GM12878 (cell line): ENCODE data around the gene WDSUB1. TPM values are rescaled to one million over a fixed set of nuclear protein-coding genes. Genes with fewer than 3 reads are reported as not detected.

ENCODE experiments used
- ATAC-seq: fragments of 200-7000 bp; cut with Tn5 transposase; 3 replicates; pipeline ENCODE4 v1.9.1; 2020; ENCODE audit warnings: mild to moderate bottlenecking, moderate library complexity
- BruUV-seq: library from RNA; stranded (reverse); fragments of 400-500 nt; replicated peaks from 2 replicates; lab custom pipeline; 2021; lab: Mats Ljungman, UMichigan
- CTCF ChIA-PET: fragments of 300-600 bp; sonication (Branson Sonifier 250); formaldehyde crosslinking; extraction: SDS; loops from one replicate; lab custom pipeline; 2021; ENCODE audit warnings: inconsistent platforms; lab: Yijun Ruan, JAX
- POLR2A ChIA-PET: fragments of 350-600 bp; formaldehyde crosslinking; extraction: SDS; loops from one replicate; lab custom pipeline; 2021; ENCODE audit warnings: inconsistent platforms; lab: Charles Lee
- RAD21 ChIA-PET: fragments of 300-600 bp; sonication (Branson Sonifier 250); formaldehyde crosslinking; loops from one replicate; lab custom pipeline; 2023; ENCODE audit warnings: antibody characterized with exemption; ENCODE audit not compliant: unreplicated experiment; lab: Charles Lee
- SMC1A ChIA-PET: fragments of 300-600 bp; sonication (Branson Sonifier 250); formaldehyde crosslinking; loops from one replicate; lab custom pipeline; 2023; ENCODE audit not compliant: unreplicated experiment, uncharacterized antibody; lab: Charles Lee
- DNase-seq: peaks from one replicate; pipeline ENCODE4 v3.0.0-alpha.2; 2011; ENCODE audit warnings: low read depth, low spot score
- FAIRE-seq: peaks from 3 replicates; lab custom pipeline; 2011; peaks lifted over from hg19 to GRCh38; lab: Jason Lieb, UNC
- H2AFZ ChIP-seq: 2 replicates; pipeline ENCODE4 v1.6.0; 2011; ENCODE audit warnings: low read depth, low read length, control low read depth; ENCODE audit not compliant: control insufficient read depth
- H3K27ac ChIP-seq: 2 replicates; pipeline ENCODE4 v1.5.1; 2011; ENCODE audit warnings: control low read depth; ENCODE audit not compliant: control insufficient read depth, insufficient read depth
- H3K27me3 ChIP-seq, 2 experiments: replicated peaks in 1 of 2; 2 replicates each; pipeline versions ENCODE4 v1.6.0 to v1.6.1; 2011; ENCODE audit warnings: low read length in 1 of 2; ENCODE audit not compliant: control insufficient read depth in 2 of 2, insufficient read depth in 2 of 2
- H3K36me3 ChIP-seq, 2 experiments: 2 replicates each; pipeline ENCODE4 v1.5.1; 2011; ENCODE audit warnings: low read length in 1 of 2; ENCODE audit not compliant: control insufficient read depth in 2 of 2, insufficient read depth in 2 of 2
- H3K4me1 ChIP-seq: 2 replicates; pipeline ENCODE4 v1.6.1; 2011; ENCODE audit warnings: mild to moderate bottlenecking, low read length, moderate library complexity, mixed read lengths; ENCODE audit not compliant: control insufficient read depth, insufficient read depth
- H3K4me2 ChIP-seq: 2 replicates; pipeline ENCODE4 v1.6.0; 2011; ENCODE audit warnings: control low read depth; ENCODE audit not compliant: control insufficient read depth, insufficient read depth
- H3K4me3 ChIP-seq: fragments of 200-600 bp; sonication (generic); 2 replicates; pipeline ENCODE4 v1.5.1; 2016
- H3K79me2 ChIP-seq: 2 replicates; pipeline ENCODE4 v1.6.0; 2011; ENCODE audit warnings: low read length; ENCODE audit not compliant: control insufficient read depth, insufficient read depth
- H3K9ac ChIP-seq: 2 replicates; pipeline ENCODE4 v1.8.0; 2011; ENCODE audit warnings: low read length, control low read depth, mixed read lengths; ENCODE audit not compliant: control insufficient read depth, insufficient read depth
- H3K9me3 ChIP-seq: replicated peaks from 3 replicates; pipeline ENCODE4 v1.5.1; 2011; ENCODE audit warnings: mild to moderate bottlenecking, low read length; ENCODE audit not compliant: control insufficient read depth, insufficient read depth
- H4K20me1 ChIP-seq: 2 replicates; pipeline ENCODE4 v1.6.0; 2011; ENCODE audit not compliant: control insufficient read depth, insufficient read depth
- CHD2 ChIP-seq: IDR thresholded peaks from 2 replicates; pipeline ENCODE4 v1.6.1; 2011; ENCODE audit warnings: low read depth, low read length, improper control_type of control experiment, borderline replicate concordance
- DPF2 ChIP-seq: fragments of 450-650 bp; IDR thresholded peaks from 2 replicates; pipeline ENCODE4 v1.6.1; 2017; ENCODE audit warnings: mild to moderate bottlenecking
- NR2C1 ChIP-seq: fragments of 450-650 bp; IDR thresholded peaks from 2 replicates; pipeline ENCODE4 v1.6.1; 2017; ENCODE audit warnings: antibody characterized with exemption, mild to moderate bottlenecking, moderate library complexity
- WGBS: methylation state at CpG from one replicate; pipeline ENCODE4 v1.1.6; 2016; ENCODE audit warnings: low lambda C conversion rate; ENCODE audit not compliant: insufficient replicate concordance, insufficient coverage; ENCODE audit errors: missing lambda C conversion rate; 5-methylcytosine and 5-hydroxymethylcytosine counted together
- in situ Hi-C: fragments of 300-500 bp; cut with MboI; formaldehyde crosslinking; loops from 9 replicates; pipeline ENCODE4 v1.14.3; 2018; ENCODE audit warnings: mixed read lengths
- intact Hi-C: fragments of 100-400 bp; cut with micrococcal nuclease; formaldehyde crosslinking; loops from one replicate; pipeline ENCODE4 v1.14.2; 2022; ENCODE audit not compliant: unreplicated experiment
- polyA plus RNA-seq, 11 experiments: library from polyadenylated mRNA; depleted of rRNA in 4 of 11; unstranded in 6 of 11; stranded (reverse) in 5 of 11; fragments of >200 nt; fragmentation: Nextera tagmentation in 4 of 11; fragmentation: Illumina TruSeq in 1 of 11; extraction: Ambion mirVana in 4 of 11; extraction: Trizol in 1 of 11; gene quantifications; 1 replicate in 1 of 11; 2 replicates in 10 of 11; pipeline versions ENCODE4 v1.2.1 to v1.2.3, GENCODE V29; 2011 to 2016; ENCODE audit warnings: inconsistent platforms in 2 of 11, missing spikeins in 2 of 11, low read depth in 1 of 11
- total RNA-seq, 4 experiments: library from RNA; depleted of rRNA in 3 of 4; stranded (reverse); fragments of >200 nt in 3 of 4; fragmentation: Illumina TruSeq in 1 of 4; extraction: Trizol in 1 of 4; gene quantifications; 2 replicates each; pipeline versions ENCODE4 v1.2.1 to v1.2.3, GENCODE V29; 2013 to 2021
- TF ChIP-seq, protein P1 (sequence below): fragments of 450-650 bp; IDR thresholded peaks from 2 replicates; pipeline ENCODE4 v1.6.1; 2017; ENCODE audit warnings: borderline replicate concordance
- TF ChIP-seq, protein P2 (sequence below): fragments of 450-650 bp; IDR thresholded peaks from 2 replicates; pipeline ENCODE4 v1.6.1; 2017; ENCODE audit warnings: mild to moderate bottlenecking

WDSUB1 gene
- total and polyA plus RNA-seq, 10 of the 15 experiments (the other 5 are each of a cell fraction or from before 2014, with no cell fraction given) = 4.4 to 12.7 (median 7.6) TPM

DNA sequence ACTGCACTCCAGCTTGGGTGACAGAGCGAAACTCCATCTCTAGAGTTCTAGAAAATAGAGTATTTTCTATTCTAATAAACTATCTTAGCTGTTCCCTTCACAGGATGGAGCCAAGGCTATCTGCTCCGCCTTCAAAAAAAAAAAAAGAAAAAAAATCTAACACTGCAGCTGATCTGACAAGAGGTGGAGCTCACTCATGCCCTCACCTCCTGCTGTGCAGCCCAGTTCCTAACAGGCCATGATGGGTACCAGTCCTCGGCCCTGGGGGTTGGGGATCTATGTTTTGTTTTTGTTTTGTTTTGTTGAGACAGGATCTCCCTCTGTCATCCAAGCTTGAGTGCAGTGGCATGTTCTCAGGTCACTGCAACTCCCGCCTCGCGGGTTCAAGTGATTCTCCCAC is 3.0 kb downstream of the WDSUB1 start:
- ChIA-PET POLR2A (no interaction called here), SMC1A (no interaction called here), CTCF (interaction anchor here (0.8 to 1.2 kb wide), 4 partner anchors 49 to 639 kb away, joined by 3 read pairs; partner anchors contain the start of gene MARCHF7), RAD21 (interaction anchor here (0.9 to 1.3 kb wide), 2 partner anchors 34 to 684 kb away, joined by 3 to 4 read pairs; no protein-coding TSS in a partner anchor)
- no peak overlapping the region for H3K4me3 ChIP-seq
- no TSS peak for BruUV-seq
- H3K4me2 ChIP-seq = no peak overlapping the region; the same call in 1 of the 2 replicates
- H3K27me3 ChIP-seq = no peaks in the 10 kb centered on the region
- peaks cover 10% of the 10 kb centered on the region for H3K79me2 ChIP-seq
- in situ Hi-C loops (no loop called here), intact Hi-C loops (no loop called here)
- no peak overlapping the region for H3K9ac ChIP-seq
- peaks cover 4% of the 10 kb centered on the region; the same call in 2 of the 3 replicates for H3K9me3 ChIP-seq
- H3K36me3 ChIP-seq = no peaks in the 10 kb centered on the region
- no peak for DNase-seq
- no peak overlapping the region for H2AFZ ChIP-seq
- FAIRE-seq = no peak
- 89% methylated on average over 5 of the region's 6 CpGs for WGBS
- H4K20me1 ChIP-seq = no peaks in the 10 kb centered on the region
- no peak overlapping the region for H3K27ac ChIP-seq
- peaks cover 10% of the 10 kb centered on the region for H3K4me1 ChIP-seq
- ATAC-seq = no peak
- TF ChIP-seq, protein P1, sequence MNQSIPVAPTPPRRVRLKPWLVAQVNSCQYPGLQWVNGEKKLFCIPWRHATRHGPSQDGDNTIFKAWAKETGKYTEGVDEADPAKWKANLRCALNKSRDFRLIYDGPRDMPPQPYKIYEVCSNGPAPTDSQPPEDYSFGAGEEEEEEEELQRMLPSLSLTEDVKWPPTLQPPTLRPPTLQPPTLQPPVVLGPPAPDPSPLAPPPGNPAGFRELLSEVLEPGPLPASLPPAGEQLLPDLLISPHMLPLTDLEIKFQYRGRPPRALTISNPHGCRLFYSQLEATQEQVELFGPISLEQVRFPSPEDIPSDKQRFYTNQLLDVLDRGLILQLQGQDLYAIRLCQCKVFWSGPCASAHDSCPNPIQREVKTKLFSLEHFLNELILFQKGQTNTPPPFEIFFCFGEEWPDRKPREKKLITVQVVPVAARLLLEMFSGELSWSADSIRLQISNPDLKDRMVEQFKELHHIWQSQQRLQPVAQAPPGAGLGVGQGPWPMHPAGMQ = no peak
- TF ChIP-seq, protein P2, sequence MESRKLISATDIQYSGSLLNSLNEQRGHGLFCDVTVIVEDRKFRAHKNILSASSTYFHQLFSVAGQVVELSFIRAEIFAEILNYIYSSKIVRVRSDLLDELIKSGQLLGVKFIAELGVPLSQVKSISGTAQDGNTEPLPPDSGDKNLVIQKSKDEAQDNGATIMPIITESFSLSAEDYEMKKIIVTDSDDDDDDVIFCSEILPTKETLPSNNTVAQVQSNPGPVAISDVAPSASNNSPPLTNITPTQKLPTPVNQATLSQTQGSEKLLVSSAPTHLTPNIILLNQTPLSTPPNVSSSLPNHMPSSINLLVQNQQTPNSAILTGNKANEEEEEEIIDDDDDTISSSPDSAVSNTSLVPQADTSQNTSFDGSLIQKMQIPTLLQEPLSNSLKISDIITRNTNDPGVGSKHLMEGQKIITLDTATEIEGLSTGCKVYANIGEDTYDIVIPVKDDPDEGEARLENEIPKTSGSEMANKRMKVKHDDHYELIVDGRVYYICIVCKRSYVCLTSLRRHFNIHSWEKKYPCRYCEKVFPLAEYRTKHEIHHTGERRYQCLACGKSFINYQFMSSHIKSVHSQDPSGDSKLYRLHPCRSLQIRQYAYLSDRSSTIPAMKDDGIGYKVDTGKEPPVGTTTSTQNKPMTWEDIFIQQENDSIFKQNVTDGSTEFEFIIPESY = 0 out of 2 replicates have a peak, but pooled peaks have one; percentile 28

DNA sequence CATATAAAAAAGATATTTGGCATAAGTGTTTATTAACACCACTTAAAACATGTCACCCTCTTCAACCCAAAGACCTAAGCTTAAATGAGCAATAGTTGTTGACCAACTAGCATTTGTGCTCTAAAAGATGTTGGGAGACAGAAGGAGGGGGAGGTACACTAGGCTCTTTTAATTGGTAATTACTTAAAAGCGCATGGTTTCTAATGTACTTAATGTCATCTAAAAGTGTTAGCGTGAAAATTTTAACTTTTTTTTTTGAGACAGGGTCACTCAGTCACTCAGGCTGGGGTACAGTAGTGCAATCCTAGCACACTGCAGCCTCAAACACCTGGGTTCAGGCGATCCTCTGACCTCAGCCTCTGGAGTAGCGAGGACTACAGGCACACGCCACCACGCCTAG is 5.5 kb downstream of the WDSUB1 start:
- intact Hi-C loops (no loop called here), in situ Hi-C loops (no loop called here)
- no peak for DNase-seq
- Histone ChIP-seq H3K9ac (no peak overlapping the region), H3K79me2 (peaks cover 6% of the 10 kb centered on the region), H2AFZ (no peak overlapping the region), H3K27ac (no peak overlapping the region), H3K4me2 (no peak overlapping the region), H3K4me1 (peaks cover 10% of the 10 kb centered on the region), H3K9me3 (peaks cover 4% of the 10 kb centered on the region; the same call in 2 of the 3 replicates), H4K20me1 (no peaks in the 10 kb centered on the region), H3K4me3 (no peak overlapping the region), H3K36me3 (no peaks in the 10 kb centered on the region), H3K27me3 (no peaks in the 10 kb centered on the region)
- over 99% methylated on average over 6 of the region's 6 CpGs for WGBS
- ChIA-PET RAD21 (no interaction called here), POLR2A (no interaction called here), CTCF (no interaction called here), SMC1A (interaction anchor here (0.9 kb wide), 1 partner anchor 37 kb away, joined by 3 read pairs; no protein-coding TSS in a partner anchor)
- no peak for ATAC-seq
- FAIRE-seq = no peak
- no TSS peak for BruUV-seq
- no peak for TF ChIP-seq NR2C1
- no peak for TF ChIP-seq DPF2
- TF ChIP-seq CHD2 = no peak
